Activated T-helper 9 cell treated with anti-CD3 and anti-CD28 coated beads, Interleukin-2, amount 50 U/mL, for 16 hours (primary cell): ENCODE results near the gene PRXL2A.
"Not testable (repeated sequence)": the region's sequence is repeated elsewhere in the genome, so short reads cannot be mapped to it uniquely, and the experiment has no call there.

ENCODE experiments used
- DNase-seq: peaks from one replicate; pipeline ENCODE4 v3.0.0-alpha.2; 2020; ENCODE audit warnings: low read depth

Gene PRXL2A

DNA sequence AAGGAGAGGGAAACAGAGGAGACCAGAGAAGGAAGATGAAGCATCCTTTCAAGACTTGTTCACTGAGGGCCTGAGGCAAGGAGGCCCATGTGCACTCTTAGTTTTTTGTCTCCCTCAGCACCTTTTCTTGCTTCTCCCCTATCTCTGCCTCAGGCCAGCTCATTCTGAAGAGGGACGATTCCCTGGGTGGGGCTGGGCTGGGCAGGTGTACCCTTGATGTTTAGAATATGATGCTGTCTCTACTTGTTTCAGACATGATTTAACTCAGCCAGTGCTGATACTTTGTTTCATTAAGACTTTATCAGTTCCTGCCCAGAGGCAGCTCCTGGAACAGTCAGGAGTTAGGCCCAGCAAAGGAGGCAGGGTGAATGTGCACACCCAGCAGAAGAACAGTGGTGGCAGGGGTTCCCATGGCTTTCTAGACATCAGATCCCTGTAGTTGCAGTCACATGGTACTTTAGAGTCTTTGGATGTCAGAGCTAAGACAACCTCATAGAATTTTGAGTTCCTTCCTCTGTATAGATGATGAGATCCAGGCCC lies 3.4 kb downstream of the PRXL2A start:
- no peak for DNase-seq

DNA sequence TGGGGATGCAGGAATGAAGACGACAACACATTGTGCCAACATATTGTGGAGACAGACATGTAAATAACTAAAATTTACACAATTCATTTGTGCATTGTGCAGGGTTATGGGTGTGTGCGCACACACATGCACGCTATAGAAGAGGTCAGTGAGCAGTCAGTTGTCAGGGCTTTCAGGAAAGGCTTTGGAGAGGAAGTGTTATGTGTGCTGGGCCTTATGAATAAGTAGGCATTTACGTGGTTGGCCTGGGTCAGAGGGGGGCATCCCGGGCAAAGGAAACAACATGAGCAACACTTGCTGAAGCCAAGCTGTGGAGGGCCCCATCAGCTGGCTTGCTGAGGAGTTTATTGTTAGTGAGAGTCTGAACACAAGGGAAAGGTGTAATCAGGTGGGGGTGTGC lies 4.1 kb downstream of the PRXL2A start:
- no peak for DNase-seq

DNA sequence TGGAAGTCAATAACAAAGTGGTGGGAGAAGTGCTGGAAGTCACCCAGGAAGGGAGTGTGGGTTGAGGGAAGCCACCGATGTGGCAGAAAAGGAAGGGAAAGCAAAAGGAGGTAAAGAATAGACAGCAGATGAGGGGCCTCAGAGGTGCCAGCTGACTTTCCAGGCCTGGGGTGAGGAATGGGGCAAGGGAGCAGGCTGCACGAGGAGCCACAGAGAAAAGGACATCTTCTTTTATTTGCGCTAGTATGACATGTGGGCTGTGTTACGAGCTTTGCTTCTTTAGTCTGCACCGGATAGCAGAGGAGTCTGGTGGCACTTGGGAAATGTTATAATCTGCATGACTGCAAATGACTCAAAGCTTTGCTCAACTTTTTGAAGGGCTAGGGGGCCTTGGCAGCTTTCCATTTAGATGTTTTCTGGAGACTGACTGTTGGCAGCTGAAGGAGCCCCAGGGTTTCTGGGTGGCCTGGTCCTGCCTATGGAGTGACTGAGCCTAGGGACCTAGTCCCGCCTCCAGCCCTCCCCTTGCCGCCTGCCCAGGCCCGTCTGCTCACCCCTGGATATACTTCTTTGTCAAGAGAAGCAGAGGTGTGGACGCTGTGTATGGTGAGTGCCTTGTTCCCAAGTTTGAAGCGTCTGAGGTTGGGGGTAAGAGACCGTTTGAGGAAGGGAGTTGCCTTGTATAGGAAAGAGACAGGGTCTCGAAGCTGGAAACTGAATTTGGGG lies 5.1 kb downstream of the PRXL2A start:
- DNase-seq = no peak

DNA sequence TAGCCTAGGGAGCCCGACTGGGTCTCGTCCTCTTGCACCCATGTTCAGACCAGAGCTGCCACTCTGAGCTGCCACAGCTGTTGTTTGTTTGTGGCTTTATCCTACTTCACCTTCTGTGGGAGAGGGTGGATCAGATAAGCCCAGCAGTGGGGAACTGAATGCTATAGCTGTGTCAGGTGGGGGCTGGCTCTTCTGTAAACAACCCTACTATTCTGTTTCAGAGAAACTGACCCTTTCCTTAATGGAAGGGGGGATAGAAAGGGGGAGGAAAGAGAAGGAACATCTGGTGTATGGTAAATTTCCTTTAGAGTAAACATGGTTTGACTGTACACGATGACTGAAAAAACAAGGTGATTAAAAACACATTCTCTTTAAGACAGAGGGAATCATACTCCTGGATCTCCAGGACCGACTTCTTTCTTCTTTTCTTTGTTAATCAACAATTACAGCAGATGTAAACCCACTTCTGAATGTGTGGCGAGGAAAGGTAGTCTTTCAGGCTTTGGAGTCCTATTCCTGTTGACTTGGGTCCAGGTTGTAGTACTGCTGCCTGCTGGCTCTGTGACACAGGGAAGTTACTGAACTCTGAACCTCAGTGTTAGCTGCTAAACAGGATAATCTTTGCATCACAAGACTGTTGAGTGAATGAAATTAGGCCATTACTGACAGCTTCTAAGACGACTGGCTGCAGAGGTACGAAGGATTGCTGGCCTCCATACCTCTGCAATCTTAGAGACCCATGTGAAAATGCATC lies 6.0 kb downstream of the PRXL2A start:
- DNase-seq = no peak

DNA sequence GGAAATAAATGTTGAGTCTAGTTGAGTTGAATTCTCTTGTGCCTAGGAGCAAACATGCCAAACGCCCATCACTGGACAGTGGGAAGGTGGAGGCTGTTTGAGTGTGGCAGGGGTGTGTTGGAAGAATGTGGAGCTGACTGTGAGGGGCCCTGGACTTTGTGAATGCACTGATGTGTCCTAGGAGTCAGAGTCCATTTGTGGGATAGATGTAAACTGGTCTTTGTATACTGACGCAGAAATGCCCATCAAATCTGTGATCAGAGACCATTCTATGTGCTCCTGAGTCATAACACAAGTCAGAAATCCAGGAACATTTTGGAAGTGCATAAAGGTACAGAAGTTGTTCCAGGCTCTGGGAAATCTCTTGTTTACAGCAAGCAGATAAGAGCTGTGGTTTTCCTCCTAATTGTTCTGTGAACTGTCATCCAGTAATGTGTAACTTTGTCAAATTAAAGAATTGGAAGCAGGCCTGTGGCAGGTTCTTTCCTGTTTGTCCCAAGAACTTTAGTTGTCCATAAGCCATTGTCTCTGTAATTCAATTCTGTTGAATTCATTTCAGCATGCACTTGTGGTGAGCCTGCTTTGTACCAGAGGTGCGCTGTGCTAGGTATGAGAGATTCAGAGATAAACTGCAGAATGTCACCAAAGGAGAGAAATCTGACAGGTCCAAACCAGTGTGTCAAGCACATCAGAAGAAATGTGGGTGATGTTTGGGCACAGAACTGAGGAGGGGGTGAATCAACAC lies 7.6 kb downstream of the PRXL2A start:
- DNase-seq = no peak

DNA sequence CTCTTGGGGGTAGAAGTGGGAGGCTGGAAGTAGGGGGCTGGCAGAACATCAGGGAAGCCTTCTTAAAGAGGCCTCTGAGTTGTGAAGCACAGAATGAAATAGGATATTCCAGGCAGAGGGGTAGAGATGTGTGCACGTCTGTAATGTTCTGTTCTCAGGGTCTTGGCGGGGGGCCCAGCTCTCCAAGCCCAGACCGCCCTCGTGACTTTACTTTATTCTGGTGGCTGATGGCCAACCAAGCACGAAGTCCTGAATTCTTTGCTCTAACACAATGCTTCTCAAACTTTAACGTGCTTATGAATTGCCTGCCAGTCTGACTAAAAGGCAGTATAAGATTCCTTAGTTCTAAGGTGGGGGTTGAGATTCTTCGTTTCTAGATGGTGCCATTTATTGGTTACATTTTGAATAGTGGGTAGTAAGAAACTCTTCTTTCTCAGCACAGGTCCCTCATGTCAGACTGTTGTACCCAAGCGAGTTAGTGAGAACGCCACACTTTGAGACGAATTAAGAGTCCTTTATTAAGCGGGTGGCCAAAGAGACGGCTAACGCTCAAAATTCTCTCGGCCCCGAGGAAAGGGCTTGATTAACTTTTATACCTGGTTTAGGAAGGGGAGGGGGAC lies 8.2 kb downstream of the PRXL2A start:
- no peak for DNase-seq

DNA sequence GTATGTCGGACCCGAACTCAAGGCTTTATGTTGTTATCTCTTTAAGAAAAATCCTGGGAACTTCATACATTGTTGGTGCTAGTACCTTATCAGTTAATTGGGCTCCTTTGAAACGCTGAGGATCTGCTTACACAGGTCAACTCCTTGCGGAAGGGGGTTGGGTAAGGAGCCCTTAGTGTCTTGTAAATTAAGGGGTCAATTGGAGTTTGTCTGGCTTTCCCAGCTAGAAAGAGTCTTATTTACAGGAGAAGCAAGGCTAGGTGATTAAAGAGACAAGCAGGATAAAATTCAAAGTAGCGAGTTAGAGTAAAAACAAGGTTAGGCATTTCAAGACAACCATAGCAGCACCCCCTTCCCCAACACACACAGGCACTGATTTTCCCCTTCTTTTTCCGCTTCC lies 8.9 kb downstream of the PRXL2A start:
- not testable (repeated sequence) for DNase-seq

DNA sequence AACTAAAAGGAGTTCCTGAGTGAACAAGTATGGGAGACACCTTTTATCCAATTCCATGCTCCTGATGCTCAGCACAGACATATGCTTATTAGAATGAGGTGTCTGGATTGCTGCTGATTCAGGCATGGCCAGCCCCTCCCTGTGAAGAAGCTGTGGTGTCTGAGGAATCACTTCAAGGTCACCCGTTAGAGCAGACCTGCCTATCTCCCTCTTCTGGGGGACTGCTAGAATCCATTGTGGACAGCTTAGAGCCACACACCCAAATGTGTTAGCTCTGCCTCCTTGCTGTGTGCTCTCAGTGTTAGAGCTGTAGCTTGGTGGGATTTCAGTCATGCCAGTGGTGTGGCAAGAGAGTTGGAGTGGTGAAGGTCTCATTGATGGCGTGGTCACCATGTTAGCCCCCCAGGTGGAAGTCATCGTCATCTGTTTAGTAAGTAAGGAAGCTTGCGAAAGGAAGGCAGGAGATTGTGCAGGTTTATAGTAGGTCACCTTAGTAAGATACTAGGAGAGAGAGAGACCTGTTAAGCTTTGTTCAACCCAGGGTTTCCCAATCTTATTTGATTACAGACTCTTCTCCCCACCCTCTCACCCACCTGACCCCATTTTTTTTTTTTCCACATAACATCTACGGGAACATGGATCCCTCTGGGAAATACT lies 12.8 kb downstream of the PRXL2A start:
- no peak for DNase-seq

DNA sequence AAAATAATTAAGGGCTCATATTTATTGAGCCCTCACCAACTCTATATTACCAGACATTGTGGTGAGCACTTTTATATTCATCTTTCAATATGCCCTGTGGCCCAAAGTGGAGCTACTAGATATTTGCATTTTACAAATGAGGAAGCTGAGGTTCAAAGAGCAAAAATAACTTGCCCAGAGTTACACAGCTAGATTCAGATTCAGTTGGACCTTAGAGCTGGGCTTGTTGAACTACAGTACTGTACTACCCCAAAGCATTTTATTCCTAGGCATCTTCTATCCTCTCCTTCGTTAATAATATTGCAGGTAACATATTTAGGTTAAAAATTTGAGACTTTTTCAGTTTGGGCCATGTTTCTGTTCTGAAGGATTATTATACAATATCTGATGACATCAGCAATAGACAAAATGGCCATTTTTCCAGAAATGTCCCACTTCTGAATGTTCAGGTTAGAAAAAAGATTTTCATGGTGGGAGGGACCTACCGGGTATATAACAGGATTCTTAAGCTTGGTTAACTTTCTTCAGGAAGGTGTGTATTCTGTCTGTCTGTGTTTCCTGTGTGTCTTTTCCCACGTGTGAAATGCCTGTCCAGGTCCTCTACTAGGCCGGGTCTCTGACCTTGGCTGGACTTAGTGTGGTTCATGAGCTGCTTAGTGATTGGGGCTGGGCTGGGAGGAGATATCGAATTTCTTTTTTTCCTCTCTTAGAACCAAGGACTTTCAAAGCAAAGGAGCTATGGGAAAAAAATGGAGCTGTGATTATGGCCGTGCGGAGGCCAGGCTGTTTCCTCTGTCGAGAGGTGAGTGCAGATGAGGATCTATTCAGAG lies 13.6 kb downstream of the PRXL2A start:
- DNase-seq = no peak

DNA sequence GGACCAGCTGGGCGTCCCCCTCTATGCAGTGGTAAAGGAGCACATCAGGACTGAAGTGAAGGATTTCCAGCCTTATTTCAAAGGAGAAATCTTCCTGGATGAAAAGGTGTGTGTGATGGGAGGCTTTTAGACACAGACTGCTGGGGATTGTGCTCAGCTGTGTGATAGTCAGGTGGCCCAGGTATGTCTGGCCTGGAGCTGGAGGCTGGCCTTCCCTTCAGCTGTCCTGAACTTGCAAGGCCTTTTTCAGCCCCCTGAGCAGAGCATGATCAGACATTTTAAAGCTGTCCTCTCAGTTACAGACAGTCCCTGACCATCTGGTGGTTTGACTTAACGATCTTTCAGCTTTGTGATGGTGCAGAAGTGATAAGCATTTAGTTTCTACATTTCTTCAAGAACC lies 17.6 kb downstream of the PRXL2A start:
- no peak for DNase-seq

DNA sequence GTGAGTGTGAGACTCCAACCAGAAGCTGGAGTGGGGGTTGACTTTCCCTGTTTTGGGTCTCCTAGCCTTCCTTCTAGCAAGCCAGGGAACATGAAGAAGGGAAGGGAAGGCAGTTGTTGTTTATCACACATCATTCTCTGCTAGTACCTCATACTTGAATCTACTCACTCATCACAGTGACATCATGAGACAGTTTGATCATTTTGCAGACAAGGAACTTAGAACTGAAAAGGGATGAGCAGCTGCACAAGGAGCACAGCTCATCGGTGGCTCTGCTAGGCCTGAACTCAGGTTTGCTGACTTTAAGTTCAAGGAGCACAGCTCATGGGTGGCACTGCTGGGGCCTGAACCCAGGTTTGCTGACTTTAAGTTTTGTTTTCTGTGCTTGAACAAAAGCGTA lies 19.2 kb downstream of the PRXL2A start:
- no peak for DNase-seq

DNA sequence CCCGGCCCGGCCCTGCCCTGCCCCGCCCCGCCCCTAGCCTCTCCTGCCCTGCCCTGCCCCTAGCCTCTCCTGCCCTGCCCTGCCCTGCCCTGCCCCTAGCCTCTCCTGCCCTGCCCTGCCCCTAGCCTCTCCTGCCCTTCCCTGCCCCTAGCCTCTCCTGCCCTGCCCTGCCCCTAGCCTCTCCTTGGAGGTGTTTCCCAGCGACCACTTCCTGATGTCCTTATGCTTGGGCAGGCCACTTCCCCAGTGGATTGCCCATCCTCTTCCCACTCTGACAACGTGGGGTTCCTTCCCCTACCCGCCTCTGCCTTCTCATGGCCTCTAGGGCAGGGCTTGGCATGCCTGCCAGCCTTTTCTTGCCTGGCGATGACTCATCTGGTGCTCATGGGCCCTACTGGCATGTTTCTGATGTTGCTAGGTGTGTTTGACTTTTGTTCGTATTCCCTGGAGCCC lies 21.2 kb downstream of the PRXL2A start:
- DNase-seq = no peak

DNA sequence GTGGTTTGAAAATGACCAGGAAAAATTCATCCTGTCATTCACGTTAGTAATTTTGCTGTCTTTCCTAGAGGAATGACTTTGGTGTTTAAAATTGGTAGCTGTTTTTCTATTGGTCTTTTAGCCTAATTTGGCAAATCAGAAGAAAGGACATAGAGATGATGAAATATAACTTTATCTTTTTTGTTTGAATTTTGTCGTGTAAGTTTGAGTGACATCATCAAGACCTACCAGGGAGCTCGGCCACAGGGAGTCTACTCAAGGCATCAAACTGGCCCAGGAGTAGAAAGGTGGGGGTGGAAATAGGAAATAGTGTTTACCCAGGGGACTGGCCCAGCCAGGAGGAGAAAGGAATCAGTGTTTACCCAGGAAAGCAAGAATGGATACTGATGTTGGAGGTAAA lies 24.8 kb downstream of the PRXL2A start:
- DNase-seq = no peak

DNA sequence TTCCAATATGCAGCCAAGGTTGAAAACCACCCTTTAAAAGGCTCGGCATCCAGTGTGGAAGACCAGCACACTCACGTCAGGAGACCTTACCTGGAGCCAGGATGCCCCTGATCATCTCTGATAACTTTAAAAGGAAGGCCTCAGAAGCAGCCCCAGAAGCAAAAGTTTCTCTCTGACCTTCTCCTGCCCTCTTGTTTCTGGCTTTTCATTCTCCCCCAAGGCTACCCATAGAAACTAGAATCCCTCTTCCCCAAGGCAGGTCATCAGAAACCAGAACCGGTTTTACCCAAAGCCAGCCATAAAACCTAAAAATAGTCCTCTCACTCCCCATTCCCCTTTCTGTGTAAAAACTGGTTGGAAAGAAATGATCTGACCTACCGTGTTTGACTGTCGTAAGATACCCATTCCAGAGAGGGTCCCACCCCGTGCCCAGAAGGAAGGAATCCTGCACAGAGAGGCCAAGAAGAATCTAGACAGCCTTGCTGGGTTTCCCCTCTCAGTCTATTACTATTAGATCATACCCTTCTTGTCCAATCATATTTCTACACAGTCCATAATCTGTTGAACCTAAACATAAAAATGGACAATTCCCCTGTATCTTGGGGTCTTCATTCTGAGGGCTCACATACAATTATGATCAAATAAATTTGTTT lies 28.2 kb downstream of the PRXL2A start:
- DNase-seq = no peak

DNA sequence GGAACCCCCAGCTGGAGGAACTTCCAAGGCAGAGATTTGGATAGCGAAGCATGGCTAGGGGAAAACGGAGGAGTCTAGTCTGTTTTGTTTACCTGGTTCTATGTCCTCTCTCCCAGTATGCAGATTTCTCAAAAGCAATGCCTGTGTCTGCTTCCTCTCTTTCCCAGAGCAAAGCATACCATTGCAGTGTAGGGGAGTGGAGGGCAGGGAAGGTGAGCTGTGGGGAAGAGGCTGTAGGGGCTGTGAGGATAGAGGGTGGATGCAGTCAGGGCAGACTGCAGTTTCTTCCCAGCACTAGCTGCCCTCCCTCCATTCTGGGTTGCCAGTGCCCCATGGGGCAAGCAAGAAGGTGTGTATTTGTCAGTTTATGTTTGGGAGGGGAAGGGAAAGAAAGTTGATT lies 28.9 kb downstream of the PRXL2A start:
- DNase-seq = no peak

DNA sequence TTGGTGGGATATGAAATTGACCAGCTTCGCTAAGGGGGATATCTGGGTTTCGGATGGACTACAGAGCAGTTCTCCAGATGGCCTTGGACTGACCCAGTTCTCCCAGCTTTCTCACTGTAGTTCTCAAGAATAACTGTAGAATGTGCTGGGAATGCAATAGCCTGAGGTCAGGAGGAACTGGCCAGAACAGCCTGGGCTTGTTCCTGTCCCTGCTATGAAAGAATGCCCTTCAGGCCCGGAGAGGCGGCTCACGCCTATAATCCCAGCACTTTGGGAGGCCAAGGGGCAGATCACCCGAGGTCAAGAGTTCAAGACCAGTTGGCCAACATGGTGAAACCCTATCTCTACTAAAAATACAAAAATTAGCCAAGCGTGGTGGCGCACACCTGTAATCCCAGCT lies 33.5 kb downstream of the PRXL2A start:
- DNase-seq = no peak

DNA sequence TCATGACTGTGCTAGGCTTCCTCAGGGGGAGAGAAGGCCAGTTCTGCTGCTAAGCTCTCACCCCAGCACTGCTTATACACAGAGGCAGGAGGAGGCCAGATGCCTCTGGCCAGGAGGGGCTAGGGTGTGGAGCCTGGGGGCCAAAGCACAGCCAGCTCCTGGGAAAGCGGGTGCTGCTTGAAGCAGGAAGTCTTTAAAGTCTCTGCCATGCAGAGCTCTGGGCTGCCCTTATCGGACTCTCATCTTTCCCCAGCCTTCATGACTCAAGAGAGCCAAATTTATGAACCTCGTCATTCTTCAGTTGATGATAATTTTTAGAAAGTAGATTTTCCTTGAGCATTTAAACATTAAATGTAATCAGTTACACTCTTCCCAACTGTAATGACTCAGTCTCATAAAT lies 34.5 kb downstream of the PRXL2A start:
- DNase-seq = no peak

DNA sequence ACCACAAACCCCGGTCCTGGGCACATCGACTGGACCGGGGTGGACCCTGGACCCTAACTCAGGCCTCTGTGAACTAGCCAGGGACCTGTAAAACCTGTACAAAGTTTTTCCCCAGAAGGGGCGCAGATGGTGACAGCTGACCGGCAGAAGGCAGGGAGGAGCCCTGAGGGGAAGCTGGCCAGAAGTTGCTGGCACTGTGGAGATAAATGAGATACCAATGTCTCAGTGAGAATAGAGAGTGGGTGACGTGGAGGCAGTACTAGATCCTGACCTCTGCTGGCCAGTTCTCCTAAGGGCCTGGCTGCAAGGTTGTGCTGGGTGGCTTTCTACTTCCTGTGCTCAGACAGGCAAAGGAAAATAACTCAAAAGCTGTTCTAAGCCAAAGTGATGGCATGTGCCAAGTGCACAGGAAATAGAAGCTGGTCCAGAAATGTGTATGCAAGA lies 35.2 kb downstream of the PRXL2A start:
- DNase-seq = no peak

DNA sequence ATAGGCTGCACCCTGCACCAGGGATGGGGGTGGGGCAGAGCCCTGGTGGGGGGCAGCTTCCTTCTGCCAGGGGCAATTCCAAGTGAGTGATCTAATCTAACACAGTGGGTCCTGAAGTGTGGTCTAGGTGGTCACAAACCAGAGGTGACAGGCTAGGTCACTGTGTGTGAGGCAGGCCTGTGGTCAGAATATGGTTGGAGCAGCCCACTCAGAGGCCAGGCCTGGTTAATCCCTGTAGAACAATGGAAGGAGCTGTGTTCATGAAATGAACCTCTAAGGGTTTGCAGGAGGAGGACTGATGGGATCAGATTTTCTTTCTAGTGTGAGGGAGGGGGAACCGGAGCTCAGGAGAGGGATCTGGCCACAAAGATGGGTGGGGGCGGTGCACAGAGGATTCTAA lies 35.8 kb downstream of the PRXL2A start:
- no peak for DNase-seq

DNA sequence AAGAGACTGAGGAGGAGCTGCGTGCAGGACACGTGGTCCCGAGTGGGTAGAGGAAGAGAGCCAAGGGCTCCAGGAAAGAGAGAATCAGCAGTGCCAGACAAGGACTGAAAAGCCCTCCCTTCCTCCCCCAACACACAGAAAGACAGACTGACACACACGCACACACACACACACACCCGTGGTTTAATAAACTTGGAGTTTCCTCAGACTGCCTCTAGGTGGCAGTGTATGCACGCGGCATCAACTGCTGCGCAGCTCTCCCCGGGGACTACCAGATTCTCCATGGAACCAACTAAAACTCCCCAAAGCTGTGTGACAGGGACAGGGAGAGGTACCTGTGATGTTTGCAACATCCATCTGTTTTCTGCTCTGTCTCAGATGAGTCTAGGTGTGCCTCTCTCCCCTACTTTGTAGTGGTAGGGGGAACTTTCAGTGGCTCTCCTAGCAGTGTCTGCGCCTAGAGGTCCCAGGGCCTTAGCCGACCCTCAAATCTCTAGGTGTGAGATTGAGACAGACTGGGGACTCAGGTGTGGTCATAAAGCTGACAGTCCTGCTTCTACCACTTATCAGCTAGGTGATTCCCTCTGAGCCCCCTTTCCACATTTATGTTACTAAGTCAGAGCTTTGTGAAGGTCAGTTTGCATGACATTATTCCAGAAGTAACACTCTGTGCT lies 36.4 kb downstream of the PRXL2A start:
- no peak for DNase-seq
